Measurements from ENCODE around the gene PUS1.

DNA sequence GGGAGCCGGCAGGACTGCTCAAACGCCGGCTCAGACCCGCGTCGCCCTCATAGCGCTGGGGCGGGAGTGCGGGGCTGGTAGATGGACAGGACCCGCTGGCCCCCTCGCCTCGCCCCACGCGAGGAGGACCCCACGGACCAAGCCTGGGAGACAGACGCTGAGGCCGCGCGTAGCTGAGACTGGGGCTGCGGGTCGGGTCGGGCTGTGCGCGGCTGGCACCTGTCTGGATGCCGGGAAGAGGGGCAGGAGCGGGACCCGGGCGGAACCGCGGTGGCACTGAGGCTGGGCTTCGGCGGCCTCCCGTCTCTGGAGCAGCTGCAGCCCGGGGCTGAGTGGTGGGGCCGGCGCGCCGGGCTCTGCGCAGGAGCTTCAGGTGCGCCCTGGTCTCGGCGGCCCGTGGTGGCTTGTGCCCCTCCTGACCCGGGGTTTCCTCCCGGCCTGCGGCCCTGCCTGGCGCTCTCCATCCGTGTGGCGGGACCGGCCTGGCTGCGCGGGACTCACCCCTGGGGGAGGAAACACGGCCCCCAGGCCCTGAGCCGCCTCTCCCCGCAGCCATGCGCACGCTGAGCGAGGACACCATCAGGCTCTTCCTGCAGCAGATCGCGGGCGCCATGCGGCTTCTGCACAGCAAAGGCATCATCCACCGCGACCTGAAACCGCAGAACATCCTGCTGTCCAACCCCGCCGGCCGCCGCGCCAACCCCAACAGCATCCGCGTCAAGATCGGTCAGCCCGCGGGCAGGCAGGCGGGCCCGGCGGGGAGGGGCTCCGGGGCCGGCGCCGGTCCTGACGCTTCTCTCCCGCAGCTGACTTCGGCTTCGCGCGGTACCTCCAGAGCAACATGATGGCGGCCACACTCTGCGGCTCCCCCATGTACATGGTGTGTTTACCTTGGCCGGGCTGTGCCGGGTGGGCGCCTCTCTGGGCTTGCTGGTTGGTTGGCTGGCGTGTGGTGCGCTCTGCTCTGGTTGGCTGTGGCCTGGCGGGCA, 20.7 kb upstream of the PUS1 start:
- TF ChIP-seq CTCF (conservative IDR thresholded peaks at IDR 0.05; ENCODE audit: low read length) (no peak), EZH2phosphoT487 (IDR thresholded peaks at IDR 0.05; ENCODE audit: borderline replicate concordance, low read depth, low read length) (no peak)
